H1 (cell line): ENCODE measurements around the gene FRMD5.

Source experiments
- CHD1 ChIP-seq: IDR thresholded peaks from 2 replicates; pipeline ENCODE4 v1.6.1; 2012; ENCODE audit warnings: low read depth, low read length, improper control_type of control experiment
- EZH2 ChIP-seq: fragments of 200-600 bp; sonication (generic); IDR thresholded peaks from 2 replicates; pipeline ENCODE4 v1.7.1; 2012; ENCODE audit warnings: low read depth, mild to moderate bottlenecking, moderate library complexity, low read length, inconsistent platforms; ENCODE audit not compliant: severe bottlenecking
- GTF2F1 ChIP-seq: IDR thresholded peaks from 2 replicates; pipeline ENCODE4 v1.6.1; 2012; ENCODE audit warnings: low read depth, low read length, improper control_type of control experiment, borderline replicate concordance
- RAD21 ChIP-seq, 2 experiments: IDR thresholded peaks in 1 of 2; conservative IDR thresholded peaks in 1 of 2; 2 replicates each; pipeline ENCODE4 v1.6.1; 2011; ENCODE audit warnings: low read depth in 2 of 2, low read length in 2 of 2, improper control_type of control experiment in 1 of 2, inconsistent platforms in 1 of 2, mild to moderate bottlenecking in 1 of 2, moderate library complexity in 1 of 2
- TEAD4 ChIP-seq: IDR thresholded peaks from 2 replicates; pipeline ENCODE4 v1.6.1; 2012; ENCODE audit warnings: low read depth, low read length, inconsistent platforms, mixed read lengths
- TF ChIP-seq, protein P1 (sequence below), 3 experiments: IDR thresholded peaks; 1 replicate in 2 of 3; 2 replicates in 1 of 3; pipeline versions ENCODE4 v1.5.1 to v1.6.1; 2011; ENCODE audit warnings: low read length in 3 of 3, mild to moderate bottlenecking in 3 of 3, inconsistent platforms in 2 of 3, low read depth in 1 of 3, moderate library complexity in 1 of 3; ENCODE audit not compliant: insufficient read depth in 1 of 3; ENCODE audit errors: control extremely low read depth in 1 of 3
- TF ChIP-seq, protein P2 (sequence below): IDR thresholded peaks from 2 replicates; pipeline ENCODE4 v1.6.1; 2012; ENCODE audit warnings: low read length, inconsistent platforms

DNA sequence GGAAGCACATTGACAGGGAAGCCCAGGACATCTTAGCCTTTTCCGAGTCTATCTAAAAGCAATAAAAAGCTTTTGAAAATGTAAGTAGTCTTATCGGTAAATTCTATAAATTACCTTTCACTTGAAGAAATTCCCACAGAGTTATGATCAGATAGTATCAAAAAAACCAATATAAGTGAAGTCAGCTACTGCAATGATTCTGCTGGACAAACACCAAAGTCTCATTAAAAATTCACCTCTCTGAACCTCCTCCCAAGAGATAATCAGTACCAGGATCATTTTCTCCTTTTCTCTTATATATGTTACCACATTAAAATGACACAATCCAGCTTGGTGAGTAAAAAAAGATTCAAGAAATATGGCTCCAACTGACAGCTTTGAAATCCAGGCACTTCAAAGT, 69.2 kb downstream of the FRMD5 start:
- TF ChIP-seq, protein P1, sequence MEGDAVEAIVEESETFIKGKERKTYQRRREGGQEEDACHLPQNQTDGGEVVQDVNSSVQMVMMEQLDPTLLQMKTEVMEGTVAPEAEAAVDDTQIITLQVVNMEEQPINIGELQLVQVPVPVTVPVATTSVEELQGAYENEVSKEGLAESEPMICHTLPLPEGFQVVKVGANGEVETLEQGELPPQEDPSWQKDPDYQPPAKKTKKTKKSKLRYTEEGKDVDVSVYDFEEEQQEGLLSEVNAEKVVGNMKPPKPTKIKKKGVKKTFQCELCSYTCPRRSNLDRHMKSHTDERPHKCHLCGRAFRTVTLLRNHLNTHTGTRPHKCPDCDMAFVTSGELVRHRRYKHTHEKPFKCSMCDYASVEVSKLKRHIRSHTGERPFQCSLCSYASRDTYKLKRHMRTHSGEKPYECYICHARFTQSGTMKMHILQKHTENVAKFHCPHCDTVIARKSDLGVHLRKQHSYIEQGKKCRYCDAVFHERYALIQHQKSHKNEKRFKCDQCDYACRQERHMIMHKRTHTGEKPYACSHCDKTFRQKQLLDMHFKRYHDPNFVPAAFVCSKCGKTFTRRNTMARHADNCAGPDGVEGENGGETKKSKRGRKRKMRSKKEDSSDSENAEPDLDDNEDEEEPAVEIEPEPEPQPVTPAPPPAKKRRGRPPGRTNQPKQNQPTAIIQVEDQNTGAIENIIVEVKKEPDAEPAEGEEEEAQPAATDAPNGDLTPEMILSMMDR (IDR thresholded peaks at IDR 0.05; ENCODE audit: control extremely low read depth in 1 of 3, insufficient read depth in 1 of 3, low read depth in 1 of 3, low read length in 3 of 3): no peak
- TF ChIP-seq TEAD4 (no peak), GTF2F1 (no peak), CHD1 (no peak), RAD21 (IDR thresholded peaks at IDR 0.05 in 1 of 2, conservative IDR thresholded peaks at IDR 0.05 in 1 of 2; ENCODE audit: low read depth in 2 of 2, low read length in 2 of 2) (no peak), EZH2 (no peak)
- TF ChIP-seq, protein P2, sequence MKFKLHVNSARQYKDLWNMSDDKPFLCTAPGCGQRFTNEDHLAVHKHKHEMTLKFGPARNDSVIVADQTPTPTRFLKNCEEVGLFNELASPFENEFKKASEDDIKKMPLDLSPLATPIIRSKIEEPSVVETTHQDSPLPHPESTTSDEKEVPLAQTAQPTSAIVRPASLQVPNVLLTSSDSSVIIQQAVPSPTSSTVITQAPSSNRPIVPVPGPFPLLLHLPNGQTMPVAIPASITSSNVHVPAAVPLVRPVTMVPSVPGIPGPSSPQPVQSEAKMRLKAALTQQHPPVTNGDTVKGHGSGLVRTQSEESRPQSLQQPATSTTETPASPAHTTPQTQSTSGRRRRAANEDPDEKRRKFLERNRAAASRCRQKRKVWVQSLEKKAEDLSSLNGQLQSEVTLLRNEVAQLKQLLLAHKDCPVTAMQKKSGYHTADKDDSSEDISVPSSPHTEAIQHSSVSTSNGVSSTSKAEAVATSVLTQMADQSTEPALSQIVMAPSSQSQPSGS: no peak
